Stimulated activated CD8-positive, alpha-beta memory T cell treated with anti-CD3 and anti-CD28 coated beads, Interleukin-7, amount 100 ng/mL, for 1 hour (primary cell): Measurements from ENCODE around the gene CISTR.
"Not testable (repeated sequence)": the region's sequence is repeated elsewhere in the genome, so short reads cannot be mapped to it uniquely, and the experiment has no call there.

Experiments used
- DNase-seq, 2 donors: peaks; one replicate each; pipeline ENCODE4 v3.0.0-alpha.2; 2020; ENCODE audit warnings: low read depth in 2 of 2

Gene CISTR

GRCh38 chr12:53719649-53720048, 32.1 kb downstream of the CISTR start:
- DNase-seq: no peak

- DNase-seq: not testable (repeated sequence)
These were observed 33.2 kb downstream of the CISTR start for GRCh38 chr12:53718567-53718966.

- DNase-seq: no peak
These were observed 34.5 kb downstream of the CISTR start for GRCh38 chr12:53717319-53717718.

GRCh38 chr12:53714004-53714403, 37.8 kb downstream of the CISTR start:
- no peak for DNase-seq

DNA sequence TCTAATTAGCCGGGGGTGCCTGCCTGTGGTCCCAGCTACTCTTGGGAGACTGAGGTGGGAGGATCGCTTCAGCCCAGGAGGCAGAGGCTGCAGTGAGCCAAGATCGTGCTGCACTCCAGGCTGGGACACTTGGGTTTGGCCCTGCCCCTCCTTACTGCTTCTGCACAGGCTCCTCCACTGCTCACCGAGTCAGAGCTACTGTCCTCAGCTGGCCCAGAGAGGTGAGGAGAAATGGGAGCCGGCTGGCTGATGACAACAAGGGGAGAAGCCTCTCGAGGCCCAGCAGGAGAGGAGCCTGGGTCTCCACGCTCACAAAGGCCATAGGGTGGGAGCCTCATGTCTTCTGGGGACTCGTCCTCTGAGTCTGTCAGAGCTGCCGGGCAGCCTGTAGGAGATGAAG, 38.3 kb downstream of the CISTR start:
- no peak for DNase-seq

GRCh38 chr12:53712059-53712643, 39.6 kb downstream of the CISTR start:
- DNase-seq: no peak

- DNase-seq: no peak
These were observed 41.7 kb downstream of the CISTR start for GRCh38 chr12:53710091-53710490.

- DNase-seq: no peak
These were observed 42.1 kb downstream of the CISTR start for GRCh38 chr12:53709671-53710070.

DNA sequence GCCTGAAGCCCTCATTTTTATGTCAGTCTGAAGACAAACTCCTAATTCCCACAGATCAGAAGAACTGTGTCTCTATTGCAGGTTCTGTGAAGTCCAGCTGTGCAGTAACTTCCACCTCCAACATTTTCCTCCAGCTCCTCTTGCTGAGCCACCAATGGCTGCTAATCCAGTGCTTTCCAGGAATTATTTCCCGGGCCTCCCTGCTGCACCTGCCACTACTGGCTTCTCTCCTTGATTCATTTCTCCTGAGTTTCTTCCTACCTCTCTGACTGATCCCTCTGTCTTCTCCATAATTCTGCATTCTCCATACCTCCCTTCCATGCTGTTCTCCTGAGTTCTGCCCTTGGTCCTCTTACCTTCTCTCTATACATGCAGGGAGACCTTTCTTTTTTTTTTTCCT, 45.7 kb downstream of the CISTR start:
- no peak for DNase-seq

DNA sequence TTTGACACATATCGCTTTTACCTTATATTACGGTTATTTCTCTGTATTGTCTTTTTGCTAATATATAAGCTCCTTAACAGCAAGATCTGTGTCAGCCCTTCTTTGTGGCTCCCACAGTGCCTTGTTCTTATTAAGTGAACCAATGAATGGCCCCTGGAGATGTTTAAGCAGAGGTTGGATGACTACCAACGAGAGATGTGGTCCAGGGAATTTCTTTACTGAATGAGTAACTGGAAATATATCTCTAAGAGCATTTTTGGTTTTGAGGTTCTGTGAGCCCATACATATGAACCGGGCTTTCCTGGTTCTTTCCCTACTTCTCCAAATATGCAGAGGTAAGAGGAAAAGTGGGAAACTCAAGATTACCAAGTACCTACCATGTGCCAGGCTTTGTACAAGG, 48.0 kb downstream of the CISTR start:
- DNase-seq: no peak

DNA sequence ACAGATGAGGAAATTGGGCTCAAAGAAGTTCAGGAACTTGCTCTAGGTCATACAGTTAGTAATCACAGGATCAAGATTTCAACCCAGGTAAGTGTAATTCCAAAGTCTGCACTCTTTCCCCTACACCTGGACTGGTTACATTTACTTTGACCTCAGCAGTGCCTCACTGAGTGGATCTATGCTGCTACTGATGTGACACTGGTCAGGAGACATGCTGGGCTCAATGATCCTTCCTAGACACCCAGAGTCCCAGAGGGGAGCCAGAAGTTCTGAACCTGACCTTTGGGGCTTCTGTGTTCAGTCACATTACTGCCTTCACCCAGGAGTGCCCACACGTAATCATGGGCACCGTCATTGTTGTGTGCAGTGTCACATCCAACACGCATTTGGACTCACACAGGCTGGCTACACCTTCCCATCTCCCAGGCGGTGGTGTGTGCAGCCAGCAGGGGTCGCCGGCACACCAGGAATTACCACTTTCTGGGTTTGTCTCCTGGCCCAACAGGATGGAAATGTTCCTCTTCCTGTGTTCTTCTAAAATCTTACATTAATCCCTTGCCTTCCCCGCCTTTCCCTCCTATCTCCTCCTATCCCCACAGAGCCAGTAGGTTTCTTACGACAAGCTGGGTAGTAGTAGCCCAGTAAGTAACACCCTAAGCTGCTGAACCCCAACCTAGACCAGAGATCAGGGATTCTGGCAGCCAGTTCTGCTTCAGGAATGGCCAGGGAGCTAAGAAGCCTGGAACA, 50.1 kb downstream of the CISTR start:
- peak; percentile 53 to 63 for DNase-seq

GRCh38 chr12:53700567-53700966, 51.2 kb downstream of the CISTR start:
- DNase-seq: no peak

- DNase-seq: no peak
These were observed 52.1 kb downstream of the CISTR start for GRCh38 chr12:53699678-53700025.

GRCh38 chr12:53698948-53699677, 52.7 kb downstream of the CISTR start:
- DNase-seq: no peak

- DNase-seq: no peak
These were observed 55.0 kb downstream of the CISTR start for GRCh38 chr12:53696655-53697331.
